ENCODE measurements around the gene TAF10.
A peak's percentile ranks its signal among the peaks of the same experiment; 100 is the strongest.

The TAF10 gene

GRCh38 chr11:6598555-6598954, 13.5 kb downstream of the TAF10 start:
- H3K4me1 ChIP-seq: peaks cover 0 to 81% (median 54%) of the 10 kb centered on the region in 4 donors
- H3K9me3 ChIP-seq: no peaks in the 10 kb centered on the region
- no peak for TF ChIP-seq CTCF (IDR thresholded peaks at IDR 0.05)
- no peak overlapping the region for H3K4me3 ChIP-seq
- intact Hi-C loops (cut with DNase I; ENCODE audit: low total_unique reads): no loop called here
- peaks cover 25 to 64% (median 38%) of the 10 kb centered on the region in 3 donors for H3K36me3 ChIP-seq
- no peak for DNase-seq
- H3K27me3 ChIP-seq: no peaks in the 10 kb centered on the region
- peak overlapping the region; percentile 56 to 78 for H3K27ac ChIP-seq

GRCh38 chr11:6596239-6596877, 15.7 kb downstream of the TAF10 start:
- H3K36me3 ChIP-seq: peaks cover 22 to 61% (median 38%) of the 10 kb centered on the region in 3 donors
- peak overlapping the region; percentile 56 to 78 for H3K27ac ChIP-seq
- H3K9me3 ChIP-seq: no peaks in the 10 kb centered on the region
- H3K4me3 ChIP-seq: no peak overlapping the region
- intact Hi-C loops (cut with DNase I; ENCODE audit: low total_unique reads): no loop called here
- peaks cover 0 to 66% (median 40%) of the 10 kb centered on the region in 4 donors for H3K4me1 ChIP-seq
- H3K27me3 ChIP-seq: no peaks in the 10 kb centered on the region
- no peak for DNase-seq
- no peak for TF ChIP-seq CTCF (IDR thresholded peaks at IDR 0.05)

GRCh38 chr11:6594142-6594768, 17.8 kb downstream of the TAF10 start:
- peak overlapping the region in 1 of 2 donors; percentile 78 for H3K27ac ChIP-seq
- intact Hi-C loops (cut with DNase I; ENCODE audit: low total_unique reads): no loop called here
- no peak overlapping the region for H3K4me3 ChIP-seq
- TF ChIP-seq CTCF (IDR thresholded peaks at IDR 0.05): no peak
- no peaks in the 10 kb centered on the region for H3K27me3 ChIP-seq
- H3K36me3 ChIP-seq: peaks cover 2 to 40% (median 19%) of the 10 kb centered on the region in 3 donors
- no peak for DNase-seq
- no peaks in the 10 kb centered on the region for H3K9me3 ChIP-seq
- peaks cover 0 to 47% (median 29%) of the 10 kb centered on the region in 4 donors for H3K4me1 ChIP-seq

GRCh38 chr11:6588018-6588417, 24.0 kb downstream of the TAF10 start:
- Histone ChIP-seq H3K4me3 (no peak overlapping the region), H3K9me3 (peaks cover 0 to 10% (median 8%) of the 10 kb centered on the region in 3 donors), H3K27ac (peak overlapping the region; percentile 43 to 56), H3K36me3 (peaks cover 0 to 4% (median 0%) of the 10 kb centered on the region in 3 donors), H3K27me3 (no peaks in the 10 kb centered on the region), H3K4me1 (peaks cover 0 to 19% (median 9%) of the 10 kb centered on the region in 4 donors)
- intact Hi-C loops (cut with DNase I; ENCODE audit: low total_unique reads): loop anchor here (10.0 kb wide), 1 partner anchor 53 kb away; no protein-coding TSS in a partner anchor
- TF ChIP-seq CTCF (IDR thresholded peaks at IDR 0.05): no peak
- no peak for DNase-seq

GRCh38 chr11:6587360-6587953, 24.6 kb downstream of the TAF10 start:
- Histone ChIP-seq H3K27me3 (no peaks in the 10 kb centered on the region), H3K4me3 (no peak overlapping the region), H3K36me3 (peaks cover 0 to 4% (median 0%) of the 10 kb centered on the region in 3 donors), H3K9me3 (peaks cover 0 to 10% (median 8%) of the 10 kb centered on the region in 3 donors), H3K27ac (peak overlapping the region; percentile 43 to 56), H3K4me1 (peaks cover 0 to 19% (median 9%) of the 10 kb centered on the region in 4 donors)
- peak in 1 of 2 donors; percentile 82 for DNase-seq
- intact Hi-C loops (cut with DNase I; ENCODE audit: low total_unique reads): loop anchor here (10.0 kb wide), 1 partner anchor 53 kb away; no protein-coding TSS in a partner anchor
- no peak for TF ChIP-seq CTCF (IDR thresholded peaks at IDR 0.05)

Measured in tibial artery (tissue), 4 donors.